Skin of body (tissue), 2 donors: ENCODE measurements around the gene RGS12. TPM values are rescaled to one million over a fixed set of nuclear protein-coding genes. Genes with fewer than 3 reads are reported as not detected.

Source experiments
- DNase-seq: peaks from one replicate; lab custom pipeline; 2025; lab: John Stamatoyannopoulos, UW
- total RNA-seq: library from RNA; depleted of rRNA; stranded (reverse); fragments of >200 nt; gene quantifications from one replicate; pipeline ENCODE4 v1.2.3, GENCODE V29; 2014

RGS12 gene
- total RNA-seq, 1 donor from 2014 or later, result 35.0 TPM

DNA sequence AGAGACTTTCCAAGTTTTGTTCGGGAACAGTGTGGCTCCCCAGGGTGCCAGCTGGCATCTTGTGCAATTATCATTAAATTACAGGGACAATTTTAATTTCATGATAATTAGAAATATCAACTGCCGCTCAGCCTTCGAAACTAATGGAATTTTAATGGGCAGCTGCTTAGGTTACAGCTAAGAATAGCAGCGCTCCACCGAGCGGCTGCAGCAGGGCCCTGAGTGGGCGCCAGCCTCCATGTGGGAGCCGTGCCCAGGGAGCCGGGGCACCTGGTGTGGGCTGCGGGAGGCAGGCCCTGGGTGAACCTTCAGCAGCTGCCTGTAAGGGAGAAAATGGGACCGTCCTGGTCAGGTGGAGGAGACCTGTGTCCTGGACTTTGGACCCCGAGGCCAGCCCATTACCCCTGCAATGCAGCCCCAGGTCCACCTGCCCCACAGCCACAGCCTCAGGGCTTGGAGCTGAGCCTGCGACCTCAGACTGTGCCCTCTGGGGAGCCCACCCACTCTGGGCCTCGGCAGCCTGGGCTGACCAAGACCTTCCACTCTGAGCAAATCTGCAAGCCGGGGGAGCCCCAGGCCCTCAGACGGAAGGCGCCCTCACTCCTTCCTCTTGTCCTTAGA, 22.7 kb upstream of the RGS12 start:
- DNase-seq, result no peak

DNA sequence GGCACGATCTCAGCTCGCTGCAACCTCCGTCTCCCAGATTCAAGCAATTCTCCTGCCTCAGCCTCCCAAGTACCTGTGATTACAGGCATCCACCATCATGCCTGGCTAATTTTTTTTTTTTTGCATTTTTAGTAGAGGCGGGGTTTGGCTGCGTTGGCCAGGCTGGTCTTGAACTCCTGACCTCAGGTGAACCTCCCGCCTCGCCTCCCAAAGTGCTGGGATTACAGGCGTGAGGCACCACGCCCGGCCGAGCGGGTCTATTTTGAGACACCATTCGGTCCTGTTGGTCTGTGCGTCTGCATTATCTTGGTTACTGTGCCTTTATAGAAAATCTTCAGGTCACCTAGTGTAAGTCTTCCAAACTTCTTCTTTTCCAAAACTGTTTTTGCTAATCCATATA, 21.7 kb upstream of the RGS12 start:
- DNase-seq, result no peak

DNA sequence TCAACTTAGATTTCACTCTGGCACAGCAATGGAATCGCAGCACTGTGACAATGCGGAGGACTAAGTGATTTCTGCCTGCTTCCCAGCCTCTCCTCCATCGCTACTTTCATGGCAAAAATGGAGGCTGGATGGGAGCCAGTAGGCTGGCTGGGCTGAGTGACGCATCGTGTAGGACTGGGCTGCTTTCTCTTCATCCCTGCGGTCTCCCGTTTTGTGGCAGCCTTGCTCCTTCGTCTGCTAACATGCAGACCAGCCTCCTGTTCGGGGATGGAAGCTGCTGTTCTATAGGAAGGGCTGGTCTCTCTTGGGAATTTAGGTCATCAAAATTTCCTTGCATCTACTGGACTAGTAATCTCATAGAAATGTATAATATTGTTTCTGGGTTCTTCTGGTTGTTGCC, 15.8 kb upstream of the RGS12 start:
- no peak for DNase-seq

DNA sequence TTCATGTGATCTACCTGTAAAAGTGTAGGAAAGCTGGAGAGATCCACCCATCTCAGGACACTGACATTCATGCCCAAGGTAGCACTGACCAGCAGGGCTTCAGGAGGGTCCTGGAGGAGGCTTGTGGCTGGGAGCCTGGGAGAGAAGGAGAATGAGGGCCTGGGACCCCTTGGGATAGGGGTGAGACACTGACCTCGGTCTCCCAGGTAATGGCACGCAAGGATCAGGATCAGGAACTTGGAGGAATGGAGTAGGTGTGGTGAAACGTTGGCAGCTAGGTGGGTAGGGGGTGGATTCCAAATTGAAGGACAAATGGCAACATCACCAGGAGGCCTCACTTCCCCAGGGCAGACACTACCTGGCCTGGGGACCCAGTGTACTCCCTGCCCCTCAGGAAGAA, 12.4 kb upstream of the RGS12 start:
- DNase-seq, result no peak

DNA sequence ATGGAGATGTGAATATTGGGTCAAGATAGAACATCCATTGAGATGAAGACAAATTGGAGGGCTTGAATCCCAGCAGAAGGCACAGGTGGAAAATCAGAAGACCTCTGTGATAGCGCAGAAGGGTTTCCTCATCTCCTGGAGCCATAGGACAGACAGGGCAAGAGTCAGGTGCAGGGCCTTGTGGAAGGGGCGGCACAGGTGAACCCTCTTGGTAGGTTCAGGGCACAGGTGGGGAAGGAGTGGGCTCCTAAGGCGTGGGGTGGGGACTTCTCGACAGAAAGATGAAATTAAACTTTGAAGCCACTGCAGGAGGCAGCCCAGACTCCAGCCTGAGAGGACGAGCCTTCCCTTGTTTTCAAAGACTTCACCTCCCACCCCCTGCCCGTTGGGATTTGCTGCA, 9.3 kb upstream of the RGS12 start:
- no peak for DNase-seq

DNA sequence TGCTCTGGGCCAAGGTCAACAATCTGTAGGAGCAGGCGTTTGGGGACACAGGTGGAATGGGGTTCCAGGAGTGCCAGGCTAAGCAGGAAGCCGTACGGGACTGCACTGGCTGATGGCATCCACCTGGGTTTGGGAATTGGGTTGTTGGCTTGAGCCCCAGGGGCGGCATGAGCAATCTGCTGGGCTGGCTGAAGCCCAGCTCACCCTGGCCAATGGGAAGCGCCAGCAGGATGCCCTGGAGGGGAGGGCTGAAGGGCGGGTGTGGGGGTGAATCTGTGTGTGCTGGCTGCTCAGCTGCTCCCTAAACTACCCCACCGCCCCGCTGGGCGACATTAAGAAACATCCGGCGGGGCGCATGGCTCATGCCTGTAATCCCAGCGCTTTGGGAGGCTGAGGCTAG, 8.9 kb upstream of the RGS12 start:
- DNase-seq, result no peak

DNA sequence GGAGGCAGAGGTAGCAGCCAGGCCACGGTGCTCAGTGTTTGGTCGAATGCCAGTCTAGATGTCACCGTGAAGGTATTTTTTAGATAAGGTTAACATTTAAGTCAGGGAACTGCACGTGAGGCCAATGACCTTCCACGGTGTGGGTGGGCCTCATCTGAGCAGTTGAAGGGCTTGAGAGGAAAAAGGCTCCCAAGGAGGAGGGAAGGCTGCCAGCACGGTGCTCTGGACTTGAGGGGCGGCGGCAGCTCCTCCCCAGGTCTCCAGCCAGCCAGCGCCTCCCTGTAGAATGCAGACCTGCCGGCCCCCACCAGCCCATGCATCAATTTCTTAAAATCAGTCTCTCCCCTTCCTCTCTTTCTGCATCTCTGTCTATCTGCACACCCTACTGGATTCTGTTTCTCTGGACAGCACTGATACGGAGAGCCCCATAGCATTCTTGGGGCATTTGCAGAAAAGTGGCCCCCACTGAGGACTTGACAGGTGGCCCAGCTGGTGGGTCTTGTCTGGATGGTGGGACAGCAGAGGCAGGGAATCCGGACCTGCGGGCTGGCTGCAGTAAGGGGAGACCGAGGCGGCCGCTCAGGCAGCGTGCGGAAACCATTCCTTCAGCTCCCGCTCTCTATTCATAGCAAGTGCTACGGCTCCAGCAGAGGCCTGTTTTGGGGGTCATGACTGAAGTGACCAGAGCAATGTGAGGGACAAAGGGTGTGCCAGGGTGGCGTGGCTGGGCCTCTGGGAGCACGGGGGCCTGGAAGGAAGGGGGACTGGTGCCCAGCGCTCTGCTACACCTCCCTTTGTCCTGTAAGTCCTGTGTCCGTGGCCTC, 7.9 kb upstream of the RGS12 start:
- no peak for DNase-seq

DNA sequence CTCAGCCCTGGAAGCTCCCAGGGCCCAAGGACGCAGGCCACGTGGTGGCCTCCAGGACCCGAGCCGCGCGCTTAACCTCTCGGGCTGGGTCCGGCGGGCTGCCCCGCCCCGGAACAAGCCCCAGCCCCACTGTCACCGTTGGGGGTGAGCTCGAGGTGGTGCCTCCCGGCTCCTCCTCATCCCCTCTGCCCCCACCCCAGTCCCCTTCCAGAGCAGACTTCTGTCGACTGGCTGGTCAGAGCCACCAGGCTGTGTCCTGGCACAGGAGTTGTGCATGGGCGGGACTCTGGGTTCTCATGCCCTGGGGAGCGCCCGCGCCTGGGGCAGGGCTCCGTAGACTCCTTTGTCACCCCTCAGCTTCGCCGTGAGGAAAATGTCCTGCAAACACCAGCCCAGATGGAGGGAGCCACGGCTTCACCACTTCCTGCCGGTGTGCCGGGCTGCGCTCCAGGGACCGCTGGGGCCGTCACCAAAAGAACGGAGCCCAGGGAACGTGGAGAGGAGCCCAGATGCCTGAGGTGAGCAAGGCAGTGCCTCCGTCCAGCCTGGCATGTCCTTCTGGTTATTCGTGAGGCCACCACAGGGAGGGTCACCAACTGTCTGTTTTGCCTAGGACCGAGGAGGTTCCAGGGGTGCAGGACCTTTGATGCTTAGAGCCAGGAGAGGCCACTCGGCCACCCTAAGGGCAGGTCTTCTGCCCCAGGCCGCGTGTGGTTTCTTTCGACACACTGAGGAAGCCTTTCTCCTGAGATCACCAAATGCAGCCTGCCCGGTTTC, 7.1 kb upstream of the RGS12 start:
- no peak for DNase-seq

DNA sequence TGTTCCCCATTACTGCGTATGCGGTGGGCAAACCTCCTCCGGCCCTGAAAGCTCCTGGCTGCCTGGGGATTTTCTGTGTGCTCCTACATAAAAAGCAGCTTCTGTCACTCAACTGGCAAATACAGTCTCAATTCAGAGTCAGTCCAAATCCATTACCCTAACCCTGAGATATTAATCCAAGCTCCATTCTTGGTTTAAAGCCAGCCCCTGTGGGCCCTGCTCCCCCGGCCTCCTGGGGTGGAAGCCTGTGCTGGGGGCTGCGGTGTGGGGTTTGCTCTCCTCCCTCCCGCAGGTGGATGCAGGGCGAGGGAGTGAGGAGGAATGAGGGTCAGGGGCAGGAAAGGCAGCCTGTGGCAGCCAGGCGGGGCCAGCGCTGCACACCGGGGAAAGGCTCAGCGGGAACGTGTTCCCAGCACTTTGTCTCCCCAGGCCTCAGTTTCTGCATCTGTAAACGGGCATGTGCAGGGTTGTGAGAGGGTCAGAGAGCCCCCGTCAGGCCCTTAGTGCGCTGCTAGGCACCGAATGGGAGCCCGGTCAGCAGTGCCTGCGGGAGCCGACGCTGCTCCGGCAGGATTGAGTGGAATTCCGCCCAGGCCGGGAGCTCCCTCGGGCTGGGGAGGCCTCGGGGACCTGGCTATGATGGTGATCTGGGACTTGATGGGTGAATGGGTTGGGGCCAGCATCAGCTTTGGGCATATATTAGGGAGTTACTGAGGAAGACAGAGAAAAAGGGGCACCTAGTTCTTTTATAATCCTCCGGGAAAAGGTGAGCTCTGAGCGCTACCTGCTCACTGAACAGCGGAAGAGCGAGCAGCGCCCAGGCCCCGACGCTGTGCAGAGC, 6.3 kb upstream of the RGS12 start:
- no peak for DNase-seq

DNA sequence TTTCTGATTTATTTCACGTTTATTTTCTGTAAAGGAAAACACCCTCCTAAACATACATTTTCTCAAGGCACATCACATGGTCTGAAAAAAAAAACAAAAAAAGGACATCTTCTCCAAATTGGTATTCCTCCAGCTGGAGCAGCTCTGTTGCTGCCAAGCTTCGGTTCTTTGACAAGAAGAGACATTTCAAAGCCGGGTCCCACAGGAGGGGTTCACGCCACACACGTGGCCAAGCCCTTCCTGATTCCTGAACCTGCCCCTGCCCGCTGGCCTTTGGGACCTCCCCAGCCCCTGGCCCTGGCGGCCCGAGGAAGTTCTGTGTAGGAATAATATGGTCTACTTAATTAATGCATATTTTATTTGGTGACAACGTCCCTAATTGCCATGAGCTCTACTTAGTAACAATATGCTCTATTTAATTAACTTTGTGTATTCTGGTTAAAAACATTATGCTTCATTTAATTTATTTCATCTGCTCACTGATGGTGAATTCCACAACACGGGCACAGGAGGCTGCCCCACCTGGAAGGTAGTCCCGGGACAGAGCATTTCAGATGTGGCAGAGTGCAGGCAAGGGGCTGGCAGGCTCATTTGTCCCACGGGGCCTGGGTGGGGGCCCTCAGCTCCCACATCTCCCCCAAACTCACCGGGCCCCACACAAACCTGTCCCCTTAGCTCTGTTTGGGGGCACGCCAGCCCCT, 5.4 kb upstream of the RGS12 start:
- no peak for DNase-seq

DNA sequence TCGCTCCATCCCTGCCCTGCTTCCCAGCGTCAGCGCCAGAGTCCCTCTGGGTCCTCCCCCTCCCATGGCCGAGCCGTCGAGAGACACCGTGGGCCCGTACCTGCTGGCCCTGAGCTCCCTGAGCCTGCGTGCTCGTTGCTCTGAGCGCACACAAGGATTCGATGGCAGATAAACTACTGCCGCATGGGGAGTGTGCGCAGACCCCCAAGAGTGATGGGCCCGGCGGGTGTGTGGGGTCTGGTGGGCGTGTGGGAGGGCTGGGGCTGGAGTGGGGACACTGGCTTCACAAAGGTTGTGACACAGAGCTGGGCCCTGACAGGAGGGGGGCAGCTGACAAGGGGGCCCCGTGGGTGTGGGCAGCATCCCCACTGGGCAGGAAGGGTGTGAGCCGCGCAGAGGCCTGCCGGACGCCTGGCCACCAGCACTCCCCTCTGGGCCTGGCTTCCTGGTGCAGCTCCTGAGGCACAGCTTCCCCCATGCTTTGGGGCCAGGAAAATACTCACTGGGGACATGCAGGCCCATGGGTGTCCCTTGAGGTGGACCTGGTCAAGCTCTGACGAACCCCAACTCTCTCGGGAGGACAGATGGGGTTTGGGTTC, 4.8 kb upstream of the RGS12 start:
- no peak for DNase-seq

DNA sequence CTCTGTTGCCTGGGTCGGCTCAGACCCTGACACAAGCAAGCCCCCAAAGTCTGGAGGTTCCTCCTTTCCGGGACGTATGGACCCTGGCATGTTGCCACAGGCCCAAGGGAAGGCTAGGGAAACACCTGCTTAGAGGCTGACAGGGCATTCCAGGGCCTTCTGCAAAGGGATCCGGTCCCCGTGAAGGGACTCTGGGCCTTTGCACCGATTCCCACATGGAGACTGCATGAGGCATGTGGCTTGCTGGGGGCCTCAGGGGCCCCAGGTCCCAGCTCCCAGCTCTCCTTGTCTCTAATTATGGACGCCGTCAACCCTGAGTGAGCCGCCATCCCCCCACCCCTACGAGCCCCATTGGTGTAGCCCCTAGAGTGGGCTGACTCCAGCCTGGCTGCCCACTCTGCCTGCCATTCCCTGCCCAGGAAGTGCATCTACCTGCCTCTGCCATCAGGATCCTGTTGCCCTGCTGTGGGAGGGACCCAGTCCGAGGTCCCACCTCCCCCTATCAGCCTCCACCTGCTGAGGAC, 4.2 kb upstream of the RGS12 start:
- no peak for DNase-seq

DNA sequence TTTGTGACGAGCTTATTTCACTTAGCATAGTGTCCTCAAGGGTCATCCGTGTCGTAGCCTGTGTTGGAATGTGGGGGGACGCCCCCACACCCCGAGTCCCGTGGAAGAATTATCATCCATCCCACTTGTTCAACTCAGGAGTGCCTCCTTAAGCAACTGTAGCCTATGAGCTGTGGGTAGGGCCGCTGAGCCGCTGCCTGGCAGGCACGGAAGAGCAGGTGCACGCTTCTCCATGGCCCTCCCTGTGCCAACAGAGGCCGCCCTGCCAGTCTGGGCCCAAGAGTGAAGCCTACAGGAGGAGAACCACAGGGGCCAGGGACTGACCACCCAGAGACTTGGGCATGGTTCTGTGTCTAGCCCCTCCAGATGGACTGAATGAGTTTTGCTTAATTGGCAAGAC, 2.3 kb upstream of the RGS12 start:
- DNase-seq, result no peak

DNA sequence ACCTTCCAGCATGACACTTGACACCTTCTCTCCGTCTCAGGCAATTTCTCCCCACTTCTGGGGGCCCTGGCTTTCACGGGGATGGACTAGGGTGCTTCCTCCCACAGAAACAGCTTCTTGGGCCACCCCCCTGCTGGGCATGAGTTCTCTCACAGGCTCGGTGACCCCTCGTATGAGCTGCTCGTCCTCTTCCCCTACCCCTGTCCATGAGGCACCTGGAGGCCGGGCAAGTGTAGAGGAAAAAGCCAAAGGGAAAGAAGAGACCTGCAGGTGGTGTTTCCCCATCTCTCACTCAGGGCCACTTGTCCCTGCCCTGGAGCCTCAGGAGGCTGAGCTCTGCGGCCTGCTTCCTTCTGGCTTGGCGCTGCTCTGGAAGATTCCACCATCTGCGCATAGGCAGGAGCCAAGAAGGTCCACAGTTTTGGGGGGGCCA, 1.9 kb upstream of the RGS12 start:
- DNase-seq, result no peak

DNA sequence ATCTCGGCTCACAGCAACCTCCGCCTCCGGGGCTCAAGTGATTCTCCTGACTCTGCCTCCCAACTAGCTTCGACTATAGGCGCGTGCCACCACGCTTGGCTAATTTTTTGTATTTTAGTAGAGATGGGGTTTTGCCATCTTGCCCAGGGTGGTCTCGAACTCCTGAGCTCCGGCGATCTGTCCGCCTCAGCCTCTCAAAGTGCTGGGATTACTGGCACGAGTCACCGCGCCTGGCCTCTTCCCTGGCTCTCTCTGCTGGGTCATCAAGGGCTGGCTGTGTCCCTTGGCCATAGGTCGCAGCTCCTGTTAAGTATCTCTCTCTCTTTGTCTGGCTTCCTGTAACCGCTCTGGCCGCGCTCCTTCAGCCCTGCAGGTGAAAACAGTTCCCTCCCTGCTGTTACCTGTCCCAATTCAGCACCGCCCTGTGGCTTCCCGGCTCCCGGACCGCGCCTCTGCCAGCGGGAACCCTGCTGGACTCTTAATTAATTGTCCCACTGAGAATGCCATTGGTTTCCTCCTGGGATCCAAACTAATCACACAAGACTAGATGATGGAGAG, 1.3 kb upstream of the RGS12 start:
- DNase-seq, result no peak

DNA sequence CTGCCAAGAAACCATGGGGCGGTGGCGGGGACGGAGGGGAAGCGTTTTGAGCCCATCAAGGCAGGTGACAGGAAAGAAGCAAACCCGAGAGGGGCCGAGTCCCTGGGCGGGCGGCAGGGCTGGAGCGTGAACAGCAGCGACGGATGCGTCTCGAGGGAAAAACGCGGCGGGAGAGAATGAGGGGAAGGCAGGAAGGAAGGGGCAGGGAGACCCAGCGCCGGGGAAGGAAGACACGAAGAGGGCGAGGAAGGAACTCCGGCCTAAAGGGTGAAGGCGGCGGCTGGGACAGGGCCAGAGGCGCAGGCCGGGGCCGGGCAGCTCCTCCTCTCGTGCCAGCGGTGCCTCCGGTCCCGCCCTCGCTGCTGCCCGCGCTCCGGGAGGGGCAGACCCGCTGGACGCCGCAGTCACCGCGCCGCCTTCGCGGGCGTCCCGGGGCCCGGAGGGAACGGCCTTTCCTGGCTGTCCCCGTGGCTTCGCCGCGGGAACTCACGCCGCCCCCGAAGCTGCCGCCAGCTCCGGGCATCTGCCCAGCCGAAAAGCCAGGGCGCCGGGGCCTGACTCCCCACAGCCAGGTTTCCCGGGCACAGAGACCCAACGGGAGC, 751 bp upstream of the RGS12 start:
- no peak for DNase-seq

DNA sequence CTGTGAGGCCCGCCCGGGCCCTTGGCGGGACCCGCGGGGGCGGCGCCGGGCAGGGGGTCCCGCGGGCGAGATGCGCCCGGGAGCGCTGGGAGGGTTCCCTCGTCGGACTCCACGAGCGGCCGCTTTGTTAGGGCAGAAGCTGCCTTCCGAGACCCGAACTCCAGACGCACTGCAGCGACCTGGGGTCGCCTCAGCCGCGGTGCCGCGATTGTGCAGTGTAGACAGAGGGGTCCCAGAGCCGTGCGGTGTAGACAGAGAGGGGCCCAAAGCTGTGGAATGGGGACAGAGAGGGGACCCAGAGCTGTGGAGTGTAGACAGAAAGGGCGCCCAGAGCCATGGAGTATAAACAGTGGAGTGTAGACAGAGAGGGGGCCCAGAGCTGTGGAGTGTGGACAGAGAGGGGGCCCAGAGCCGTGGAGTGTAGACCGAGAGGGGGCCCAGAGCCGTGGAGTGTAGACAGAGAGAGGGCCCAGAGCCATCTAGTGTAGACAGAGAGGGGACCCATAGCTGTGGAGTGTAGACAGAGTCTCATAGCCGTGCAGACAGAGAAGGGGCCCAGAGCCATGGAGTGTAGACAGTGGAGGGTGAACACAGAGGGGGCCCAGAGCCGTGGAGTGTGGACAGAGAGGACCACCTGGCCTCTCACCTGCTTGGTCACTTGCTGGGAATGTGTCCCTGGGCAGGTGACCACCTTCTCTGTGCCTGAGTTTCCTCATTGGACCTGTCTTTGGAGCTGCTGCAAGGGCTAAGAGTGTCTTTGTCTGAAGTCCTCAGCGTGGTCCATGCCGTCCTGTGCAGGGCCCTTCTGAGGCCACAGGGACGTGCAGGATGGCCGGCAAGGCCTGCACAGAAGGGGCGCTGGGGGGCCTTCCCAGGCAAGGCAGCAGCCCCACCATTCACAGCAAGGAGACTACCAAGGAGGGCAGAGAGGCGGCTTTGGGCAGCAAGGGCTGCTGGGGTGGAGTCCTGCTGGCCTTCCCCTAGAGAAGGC, 875 bp downstream of the RGS12 start:
- no peak for DNase-seq
